B cell (primary cell): ENCODE data around the gene SH3BGRL3. TPM values are rescaled to one million over a fixed set of nuclear protein-coding genes. Genes with fewer than 3 reads are reported as not detected.

Experiments used
- ATAC-seq: fragments of 200-7000 bp; cut with Tn5 transposase; one replicate; pipeline ENCODE4 v1.10.0; 2021; ENCODE audit warnings: low read depth, mild to moderate bottlenecking, moderate number of reproducible peaks, moderate library complexity
- CTCF ChIA-PET: fragments of 350-600 bp; sonication (Branson Sonifier 250); formaldehyde crosslinking; loops from one replicate; lab custom pipeline; 2021; ENCODE audit warnings: antibody characterized with exemption, inconsistent platforms; lab: Charles Lee
- POLR2A ChIA-PET: fragments of 350-600 bp; sonication (Branson Sonifier 250); formaldehyde crosslinking; loops from one replicate; lab custom pipeline; 2021; ENCODE audit warnings: antibody characterized with exemption; lab: Charles Lee
- DNase-seq: peaks from one replicate; pipeline ENCODE4 v3.0.0; 2013
- H2AFZ ChIP-seq: 2 replicates; pipeline ENCODE4 v1.6.1; 2012; ENCODE audit warnings: mild to moderate bottlenecking, low read depth, low read length; ENCODE audit not compliant: insufficient read depth, poor library complexity, severe bottlenecking
- H3K27ac ChIP-seq, 2 donors: 1 replicate in 1 of 2; 2 replicates in 1 of 2; pipeline ENCODE4 v1.5.1; 2012 to 2013; ENCODE audit warnings: low read length in 2 of 2, mild to moderate bottlenecking in 2 of 2, moderate library complexity in 1 of 2
- H3K27me3 ChIP-seq, 4 experiments: fragments of 200-600 bp in 1 of 4; sonication (generic) in 1 of 4; replicated peaks in 1 of 4; 1 replicate in 2 of 4; 2 replicates in 2 of 4; pipeline versions ENCODE4 v1.6.1 to v1.7.0; 2013 to 2016; ENCODE audit warnings: low read length in 3 of 4, mild to moderate bottlenecking in 2 of 4, mixed read lengths in 1 of 4, moderate library complexity in 1 of 4; ENCODE audit not compliant: insufficient read depth in 4 of 4, control insufficient read depth in 3 of 4; ENCODE audit errors: control extremely low read depth in 1 of 4
- H3K36me3 ChIP-seq, 2 experiments: replicated peaks in 1 of 2; 1 replicate in 1 of 2; 2 replicates in 1 of 2; pipeline versions ENCODE4 v1.6.1 to v1.7.1; 2013; ENCODE audit warnings: low read length in 1 of 2; ENCODE audit not compliant: insufficient read depth in 2 of 2, control insufficient read depth in 1 of 2; ENCODE audit errors: control extremely low read depth in 1 of 2, extremely low read depth in 1 of 2
- H3K4me1 ChIP-seq, 2 donors: fragments of 200-600 bp in 1 of 2; sonication (generic) in 1 of 2; 1 replicate in 1 of 2; 2 replicates in 1 of 2; pipeline versions ENCODE4 v1.5.1 to v1.6.1; 2013 to 2017; ENCODE audit warnings: low read length in 2 of 2; ENCODE audit not compliant: control insufficient read depth in 2 of 2, insufficient read depth in 2 of 2
- H3K4me2 ChIP-seq: replicated peaks from 2 replicates; pipeline ENCODE3; 2012; ENCODE audit warnings: mild to moderate bottlenecking, low read depth, low read length; ENCODE audit not compliant: poor library complexity, severe bottlenecking
- H3K4me3 ChIP-seq, 5 experiments: fragments of 200-600 bp in 1 of 5; sonication (generic) in 1 of 5; 1 replicate in 3 of 5; 2 replicates in 2 of 5; pipeline versions ENCODE4 v1.5.1 to v1.7.0; 2011 to 2016; ENCODE audit warnings: low read length in 4 of 5, mild to moderate bottlenecking in 4 of 5, low read depth in 2 of 5, control low read depth in 1 of 5, moderate library complexity in 1 of 5; ENCODE audit not compliant: insufficient read depth in 1 of 5; ENCODE audit errors: control extremely low read depth in 1 of 5, extremely low read depth in 1 of 5
- H3K79me2 ChIP-seq: fragments of 200-600 bp; sonication (generic); one replicate; pipeline ENCODE4 v1.6.0; 2016; ENCODE audit warnings: low read length; ENCODE audit not compliant: control insufficient read depth, insufficient read depth
- H3K9ac ChIP-seq: fragments of 200-600 bp; sonication (generic); 2 replicates; pipeline ENCODE4 v1.6.1; 2017; ENCODE audit warnings: mild to moderate bottlenecking, low read length, moderate library complexity
- H3K9me3 ChIP-seq, 3 donors: one replicate each; pipeline versions ENCODE4 v1.6.1 to v1.7.1; 2013; ENCODE audit warnings: low read length in 2 of 3; ENCODE audit not compliant: control insufficient read depth in 2 of 3, insufficient read depth in 1 of 3; ENCODE audit errors: control extremely low read depth in 1 of 3
- H4K20me1 ChIP-seq: 2 replicates; pipeline ENCODE4 v1.6.0; 2012; ENCODE audit warnings: mild to moderate bottlenecking, low read length; ENCODE audit not compliant: insufficient read depth, control insufficient read depth, poor library complexity, severe bottlenecking
- H3K27ac Mint-ChIP-seq: one replicate; pipeline ENCODE4 v1.8.0; 2021; ENCODE audit warnings: mixed read lengths
- H3K27me3 Mint-ChIP-seq: one replicate; pipeline ENCODE4 v1.8.0; 2021; ENCODE audit warnings: mixed read lengths
- H3K4me1 Mint-ChIP-seq: one replicate; pipeline ENCODE4 v1.8.0; 2021; ENCODE audit warnings: mixed read lengths
- H3K4me3 Mint-ChIP-seq: one replicate; pipeline ENCODE4 v1.8.0; 2021; ENCODE audit warnings: mixed read lengths
- H3K9me3 Mint-ChIP-seq: one replicate; pipeline ENCODE4 v1.8.0; 2022; ENCODE audit warnings: mixed read lengths; ENCODE audit not compliant: insufficient read depth
- CTCF ChIP-seq: fragments of 200-600 bp; IDR thresholded peaks from one replicate; pipeline ENCODE4 v1.8.0; 2022; ENCODE audit warnings: antibody characterized with exemption, mild to moderate bottlenecking
- EZH2 ChIP-seq: IDR thresholded peaks from 2 replicates; pipeline ENCODE4 v1.6.1; 2012; ENCODE audit warnings: borderline replicate concordance, low read depth, mild to moderate bottlenecking, moderate library complexity, low read length; ENCODE audit not compliant: insufficient read depth, poor library complexity, severe bottlenecking
- WGBS: methylation state at CpG from one replicate; pipeline ENCODE4 v1.1.5; 2013; ENCODE audit warnings: missing lambda C conversion rate; ENCODE audit not compliant: insufficient coverage; 5-methylcytosine and 5-hydroxymethylcytosine counted together
- intact Hi-C: fragments of 100-400 bp; cut with micrococcal nuclease; formaldehyde crosslinking; loops from one replicate; pipeline ENCODE4 v1.10.0; 2022
- polyA plus RNA-seq: library from polyadenylated mRNA; depleted of rRNA; stranded (reverse); fragments of >200 nt; gene quantifications from 2 replicates; pipeline ENCODE4 v1.2.3, GENCODE V29; 2012
- total RNA-seq, 2 donors: library from RNA; stranded (reverse); fragments of 120-200 nt in 1 of 2; gene quantifications; 1 replicate in 1 of 2; 2 replicates in 1 of 2; pipeline versions ENCODE4 v1.2.3 to v1.2.4, GENCODE V29; 2013 to 2022

Gene SH3BGRL3
- total and polyA plus RNA-seq, 2 donors (not counting 1 experiment from before 2014, with no cell fraction given) = 150 to 232 TPM

DNA sequence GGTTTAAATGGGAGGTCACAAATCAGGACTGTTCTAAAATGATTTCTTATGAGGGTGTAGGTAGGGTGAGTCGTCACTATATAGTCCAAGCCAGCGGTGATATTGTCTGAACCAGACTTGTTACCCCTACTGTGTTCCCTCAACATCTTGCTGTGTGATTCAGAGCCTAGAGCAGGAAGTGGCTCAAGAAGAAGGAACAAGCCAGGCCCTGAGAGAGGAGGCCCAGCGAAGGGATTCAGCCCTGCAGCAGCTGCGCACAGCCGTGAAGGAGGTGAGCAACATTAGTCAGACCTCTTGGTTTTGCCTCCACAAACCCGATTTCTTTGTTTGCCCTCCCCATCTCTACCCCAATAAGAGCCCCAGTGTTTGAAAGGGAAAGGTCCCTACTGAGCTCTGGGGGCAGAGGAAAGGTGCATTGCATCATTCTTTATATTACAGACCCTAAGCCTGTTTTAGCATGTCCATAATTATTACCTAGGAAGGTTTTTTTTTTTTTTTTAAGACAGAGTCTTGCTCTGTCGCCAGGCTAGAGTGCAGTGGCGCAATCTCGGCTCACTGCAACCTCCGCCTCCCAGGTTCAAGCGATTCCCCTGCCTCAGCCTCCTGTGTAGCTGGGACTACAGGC lies 5.0 kb upstream of the SH3BGRL3 start:
- ATAC-seq = no peak
- ChIA-PET CTCF (interaction anchor here (0.9 to 26.4 kb wide), 17 partner anchors 12 to 195 kb away, joined by 3 to 1400 read pairs (median 4); partner anchors contain the start of genes C1orf232, CD52, CEP85 and UBXN11), POLR2A (interaction anchor here (0.7 to 21.9 kb wide), 4 partner anchors 10 to 1035 kb away, joined by 6 to 1239 read pairs (median 8); partner anchors contain the start of gene CD52)
- WGBS = 100% methylated on average over 4 of the region's 11 CpGs
- Histone ChIP-seq H3K9me3 (no peaks in the 10 kb centered on the region), H3K4me1 (peaks cover 27 to 48% of the 10 kb centered on the region in 2 donors), H3K36me3 (peaks cover 0 to 27% of the 10 kb centered on the region in 2 experiments), H3K27me3 (no peaks in the 10 kb centered on the region), H3K4me2 (no peak overlapping the region), H3K79me2 (peaks cover 10% of the 10 kb centered on the region), H3K9ac (no peak overlapping the region), H3K27ac (no peak overlapping the region), H4K20me1 (peaks cover under 1% of the 10 kb centered on the region), H3K4me3 (no peak overlapping the region), H2AFZ (no peak overlapping the region)
- H3K27me3 Mint-ChIP-seq = no peaks in the 10 kb centered on the region
- peaks cover 39% of the 10 kb centered on the region for H3K4me1 Mint-ChIP-seq
- H3K27ac Mint-ChIP-seq = peak overlapping the region; percentile 57
- TF ChIP-seq EZH2 (no peak), CTCF (no peak)
- H3K9me3 Mint-ChIP-seq = no peaks in the 10 kb centered on the region
- no peak for DNase-seq
- intact Hi-C loops = loop anchor here (1.0 kb wide), 4 partner anchors 41 to 146 kb away; partner anchors contain the start of gene CEP85
- no peak overlapping the region for H3K4me3 Mint-ChIP-seq
